Gastrocnemius medialis (tissue), 4 donors: ENCODE results near the gene AMIGO1. TPM values are rescaled to one million over a fixed set of nuclear protein-coding genes. Genes with fewer than 3 reads are reported as not detected.
A peak's percentile ranks its signal among the peaks of the same experiment; 100 is the strongest.

Experiments
- ATAC-seq, 2 donors: fragments of 150-250 bp; one replicate each; pipeline ENCODE4 v1.9.1; 2016
- DNase-seq, 2 donors: peaks; one replicate each; pipeline ENCODE4 v3.0.0-alpha.2; 2019
- H3K27ac ChIP-seq, 4 donors: fragments of 200-600 bp; sonication (generic); 1 replicate in 1 of 4; 2 replicates in 3 of 4; pipeline ENCODE4 v1.5.1; 2016 to 2018; ENCODE audit warnings: mild to moderate bottlenecking in 2 of 4, moderate library complexity in 1 of 4
- H3K27me3 ChIP-seq, 3 donors: fragments of 200-600 bp; sonication (generic) in 2 of 3; 1 replicate in 1 of 3; 2 replicates in 2 of 3; pipeline versions ENCODE4 v1.5.1 to v1.6.0; 2016 to 2019; ENCODE audit warnings: mild to moderate bottlenecking in 1 of 3, moderate library complexity in 1 of 3
- H3K36me3 ChIP-seq, 2 donors: fragments of 200-600 bp; sonication (generic) in 1 of 2; one replicate each; pipeline ENCODE4 v1.5.1; 2017 to 2018
- H3K4me1 ChIP-seq, 2 donors: fragments of 200-600 bp; sonication (generic) in 1 of 2; one replicate each; pipeline ENCODE4 v1.5.1; 2016 to 2017; ENCODE audit warnings: mild to moderate bottlenecking in 2 of 2
- H3K4me3 ChIP-seq, 4 donors: fragments of 200-600 bp; sonication (generic) in 3 of 4; 1 replicate in 1 of 4; 2 replicates in 3 of 4; pipeline ENCODE4 v1.5.1; 2016 to 2019; ENCODE audit warnings: mild to moderate bottlenecking in 2 of 4
- H3K9me3 ChIP-seq, 3 donors: fragments of 200-600 bp; sonication (generic) in 2 of 3; 1 replicate in 1 of 3; 2 replicates in 2 of 3; pipeline ENCODE4 v1.5.1; 2016 to 2019
- CTCF ChIP-seq, 5 experiments: fragments of 450-650 bp in 3 of 5; fragments of 200-600 bp in 2 of 5; sonication (generic) in 2 of 5; IDR thresholded peaks in 4 of 5; conservative IDR thresholded peaks in 1 of 5; 1 replicate in 4 of 5; 2 replicates in 1 of 5; pipeline ENCODE4 v1.5.1; 2016 to 2019; ENCODE audit warnings: antibody characterized with exemption in 5 of 5, mild to moderate bottlenecking in 3 of 5, moderate library complexity in 3 of 5
- POLR2A ChIP-seq, 2 donors: fragments of 450-650 bp; IDR thresholded peaks; one replicate each; pipeline ENCODE4 v1.6.1; 2017; ENCODE audit warnings: antibody characterized with exemption in 2 of 2, mild to moderate bottlenecking in 2 of 2, moderate library complexity in 2 of 2
- in situ Hi-C, 4 donors: fragments of 200-750 bp; cut with MboI; loops; one replicate each; pipeline versions ENCODE4 v1.15.0 to v1.8.0; 2017; ENCODE audit warnings: low sequenced_read_pairs in 4 of 4
- intact Hi-C: fragments of 100-400 bp; cut with DNase I; formaldehyde crosslinking; loops from one replicate; pipeline ENCODE4 v1.15.1; 2023; ENCODE audit warnings: low total_unique reads
- total RNA-seq, 4 donors: library from RNA; depleted of rRNA; stranded (reverse); fragments of >200 nt; gene quantifications; one replicate each; pipeline versions ENCODE4 v1.1.0 to v1.2.3, GENCODE V29; 2016

The AMIGO1 gene
- total RNA-seq, 4 donors from 2014 or later, result 8.6 to 20.9 (median 15.1) TPM

GRCh38 chr1:109527846-109528695 is 18.5 kb upstream of the AMIGO1 start:
- H3K4me1 ChIP-seq, result peaks cover 37 to 38% of the 10 kb centered on the region in 2 donors
- in situ Hi-C loops, result loop anchor here in 1 of 4 donors (25.0 kb wide), 1 partner anchor 241 kb away; the partner anchor contains the start of gene PSRC1
- H3K27ac ChIP-seq, result peak overlapping the region in 1 of 4 donors; percentile 95
- DNase-seq (peak in 1 of 2 donors; percentile 2), ATAC-seq (no peak)
- no peaks in the 10 kb centered on the region for H3K36me3 ChIP-seq
- H3K9me3 ChIP-seq, result no peaks in the 10 kb centered on the region
- no peak overlapping the region for H3K4me3 ChIP-seq
- no peak for TF ChIP-seq POLR2A (IDR thresholded peaks at IDR 0.05)
- TF ChIP-seq CTCF (IDR thresholded peaks at IDR 0.05 in 4 of 5, conservative IDR thresholded peaks at IDR 0.05 in 1 of 5), result no peak
- intact Hi-C loops, result no loop called here
- no peaks in the 10 kb centered on the region for H3K27me3 ChIP-seq

- Histone ChIP-seq H3K27me3 (no peaks in the 10 kb centered on the region), H3K36me3 (no peaks in the 10 kb centered on the region), H3K9me3 (no peaks in the 10 kb centered on the region), H3K27ac (no peak overlapping the region), H3K4me3 (no peak overlapping the region), H3K4me1 (peaks cover 30% of the 10 kb centered on the region in 2 donors)
- in situ Hi-C loops (loop anchor here in 1 of 4 donors (25.0 kb wide), 1 partner anchor 240 kb away; the partner anchor contains the start of gene PSRC1), intact Hi-C loops (no loop called here)
- ATAC-seq (no peak), DNase-seq (no peak)
- TF ChIP-seq CTCF (IDR thresholded peaks at IDR 0.05 in 4 of 5, conservative IDR thresholded peaks at IDR 0.05 in 1 of 5) (no peak), POLR2A (IDR thresholded peaks at IDR 0.05) (no peak)
Measured at GRCh38 chr1:109527098-109527811, 17.7 kb upstream of the AMIGO1 start.

GRCh38 chr1:109523706-109524105 is 14.2 kb upstream of the AMIGO1 start:
- ATAC-seq (no peak), DNase-seq (no peak)
- no peak overlapping the region for H3K27ac ChIP-seq
- H3K9me3 ChIP-seq, result no peaks in the 10 kb centered on the region
- no peak overlapping the region for H3K4me3 ChIP-seq
- no peaks in the 10 kb centered on the region for H3K27me3 ChIP-seq
- H3K36me3 ChIP-seq, result no peaks in the 10 kb centered on the region
- no peaks in the 10 kb centered on the region for H3K4me1 ChIP-seq
- TF ChIP-seq CTCF (IDR thresholded peaks at IDR 0.05 in 4 of 5, conservative IDR thresholded peaks at IDR 0.05 in 1 of 5) (no peak), POLR2A (IDR thresholded peaks at IDR 0.05) (no peak)
- intact Hi-C loops, result no loop called here
- in situ Hi-C loops, result no loop called here

- Histone ChIP-seq H3K4me1 (no peaks in the 10 kb centered on the region), H3K4me3 (no peak overlapping the region), H3K27me3 (no peaks in the 10 kb centered on the region), H3K27ac (no peak overlapping the region), H3K36me3 (no peaks in the 10 kb centered on the region), H3K9me3 (no peaks in the 10 kb centered on the region)
- TF ChIP-seq CTCF (IDR thresholded peaks at IDR 0.05 in 4 of 5, conservative IDR thresholded peaks at IDR 0.05 in 1 of 5) (no peak), POLR2A (IDR thresholded peaks at IDR 0.05) (no peak)
- intact Hi-C loops, result no loop called here
- DNase-seq (no peak), ATAC-seq (no peak)
- in situ Hi-C loops, result no loop called here
Measured at GRCh38 chr1:109522026-109522425, 12.5 kb upstream of the AMIGO1 start.
